ENCODE measurements around the gene SFMBT1. TPM values are rescaled to one million over a fixed set of nuclear protein-coding genes. Genes with fewer than 3 reads are reported as not detected.

The SFMBT1 gene
- total and polyA plus RNA-seq, 2 donors (not counting 1 experiment from before 2014, with no cell fraction given), result 3.7 to 5.6 TPM

DNA sequence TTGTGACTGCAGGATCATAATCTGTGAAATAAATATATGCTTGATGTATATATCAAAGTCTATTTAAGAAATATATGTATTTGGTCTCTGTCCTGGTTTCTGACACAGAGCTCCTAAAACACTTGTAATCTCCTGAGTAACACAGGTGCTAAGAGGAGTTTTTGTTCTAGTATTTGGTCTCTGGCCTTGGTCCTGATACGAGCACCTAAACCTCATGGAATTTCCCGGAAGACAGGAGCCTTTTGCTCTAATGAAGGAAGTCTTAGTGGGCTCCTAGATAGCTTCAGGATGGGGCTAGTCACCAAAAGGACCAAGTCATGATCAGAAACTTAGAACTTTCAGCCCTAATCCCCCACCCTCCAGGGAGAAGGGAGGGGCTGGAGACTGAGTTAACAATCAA, 191.9 kb downstream of the SFMBT1 start:
- Histone ChIP-seq H3K4me1 (ENCODE audit: control insufficient read depth, extremely low read depth, insufficient read depth, low read length) (peaks cover 1% of the 10 kb centered on the region), H3K9me3 (ENCODE audit: control insufficient read depth, insufficient read depth, low read depth, low read length) (no peaks in the 10 kb centered on the region), H2AFZ (ENCODE audit: low read length) (no peak overlapping the region), H3K27ac (ENCODE audit: insufficient read depth, low read length) (no peak overlapping the region), H3K27me3 (ENCODE audit: control insufficient read depth, insufficient read depth, low read length) (no peaks in the 10 kb centered on the region), H4K20me1 (ENCODE audit: control insufficient read depth, extremely low read depth, insufficient read depth, low read length) (no peaks in the 10 kb centered on the region), H3K36me3 (ENCODE audit: control insufficient read depth, insufficient read depth, low read length) (peaks cover 6% of the 10 kb centered on the region), H3K9ac (ENCODE audit: insufficient read depth, low read length) (no peak overlapping the region), H3K79me2 (ENCODE audit: control insufficient read depth, insufficient read depth, low read length) (no peaks in the 10 kb centered on the region), H3K4me3 (replicated peaks in 1 of 4; ENCODE audit: control extremely low read depth in 1 of 4, insufficient read depth in 1 of 4, low read depth in 3 of 4, low read length in 4 of 4) (no peak overlapping the region), H3K4me2 (ENCODE audit: extremely low read depth, insufficient read depth, low read length) (no peak overlapping the region)
- TF ChIP-seq EZH2 (IDR thresholded peaks at IDR 0.05; ENCODE audit: low read length, missing control alignments), result no peak
- TF ChIP-seq, protein P1, sequence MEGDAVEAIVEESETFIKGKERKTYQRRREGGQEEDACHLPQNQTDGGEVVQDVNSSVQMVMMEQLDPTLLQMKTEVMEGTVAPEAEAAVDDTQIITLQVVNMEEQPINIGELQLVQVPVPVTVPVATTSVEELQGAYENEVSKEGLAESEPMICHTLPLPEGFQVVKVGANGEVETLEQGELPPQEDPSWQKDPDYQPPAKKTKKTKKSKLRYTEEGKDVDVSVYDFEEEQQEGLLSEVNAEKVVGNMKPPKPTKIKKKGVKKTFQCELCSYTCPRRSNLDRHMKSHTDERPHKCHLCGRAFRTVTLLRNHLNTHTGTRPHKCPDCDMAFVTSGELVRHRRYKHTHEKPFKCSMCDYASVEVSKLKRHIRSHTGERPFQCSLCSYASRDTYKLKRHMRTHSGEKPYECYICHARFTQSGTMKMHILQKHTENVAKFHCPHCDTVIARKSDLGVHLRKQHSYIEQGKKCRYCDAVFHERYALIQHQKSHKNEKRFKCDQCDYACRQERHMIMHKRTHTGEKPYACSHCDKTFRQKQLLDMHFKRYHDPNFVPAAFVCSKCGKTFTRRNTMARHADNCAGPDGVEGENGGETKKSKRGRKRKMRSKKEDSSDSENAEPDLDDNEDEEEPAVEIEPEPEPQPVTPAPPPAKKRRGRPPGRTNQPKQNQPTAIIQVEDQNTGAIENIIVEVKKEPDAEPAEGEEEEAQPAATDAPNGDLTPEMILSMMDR (conservative IDR thresholded peaks at IDR 0.05 in 1 of 2, IDR thresholded peaks at IDR 0.05 in 1 of 2; ENCODE audit: low read depth in 1 of 2, low read length in 2 of 2), result no peak
- DNase-seq (ENCODE audit: low read depth in 2 of 2), result no peak

Other genes with a start within 250 kb of the SFMBT1 start
- gene ITIH4, start 215.4 kb downstream of the SFMBT1 start, total RNA-seq, result 2.6 TPM in 2 replicates
- 0.36 and 1.1 TPM in 2 replicates for gene ITIH4, start 215.4 kb downstream of the SFMBT1 start, polyA plus RNA-seq
- gene MUSTN1, start 211.1 kb downstream of the SFMBT1 start, total RNA-seq, result not detected in 2 replicates
- 3.2 TPM in 1 of 2 replicates, not detected in the other for gene MUSTN1, start 211.1 kb downstream of the SFMBT1 start, polyA plus RNA-seq
- gene STIMATE, start 148.5 kb downstream of the SFMBT1 start, total RNA-seq, result 10.3 and 13.0 TPM in 2 replicates
- 11.6 and 11.7 TPM in 2 replicates for gene STIMATE, start 148.5 kb downstream of the SFMBT1 start, polyA plus RNA-seq
- gene RFT1, start 84.4 kb upstream of the SFMBT1 start, total RNA-seq, result 9.0 and 9.7 TPM in 2 replicates
- gene RFT1, start 84.4 kb upstream of the SFMBT1 start, polyA plus RNA-seq, result 20.5 and 25.2 TPM in 2 replicates
- gene PRKCD, start 115.1 kb upstream of the SFMBT1 start, total RNA-seq, result 1.0 and 3.8 TPM in 2 replicates
- gene PRKCD, start 115.1 kb upstream of the SFMBT1 start, polyA plus RNA-seq, result 21.2 and 23.2 TPM in 2 replicates
- gene TKT, start 209.9 kb upstream of the SFMBT1 start, total RNA-seq, result 810 and 846 TPM in 2 replicates
- 163 and 225 TPM in 2 replicates for gene TKT, start 209.9 kb upstream of the SFMBT1 start, polyA plus RNA-seq